HG03442 (cell line): Measurements from ENCODE around the gene MKX.

Experiments
- ATAC-seq: cut with Tn5 transposase; IDR thresholded peaks from one replicate; pipeline ENCODE4 v1.9.1; 2021; ENCODE audit warnings: mild to moderate bottlenecking, moderate library complexity; ENCODE audit not compliant: unreplicated experiment

MKX gene

DNA sequence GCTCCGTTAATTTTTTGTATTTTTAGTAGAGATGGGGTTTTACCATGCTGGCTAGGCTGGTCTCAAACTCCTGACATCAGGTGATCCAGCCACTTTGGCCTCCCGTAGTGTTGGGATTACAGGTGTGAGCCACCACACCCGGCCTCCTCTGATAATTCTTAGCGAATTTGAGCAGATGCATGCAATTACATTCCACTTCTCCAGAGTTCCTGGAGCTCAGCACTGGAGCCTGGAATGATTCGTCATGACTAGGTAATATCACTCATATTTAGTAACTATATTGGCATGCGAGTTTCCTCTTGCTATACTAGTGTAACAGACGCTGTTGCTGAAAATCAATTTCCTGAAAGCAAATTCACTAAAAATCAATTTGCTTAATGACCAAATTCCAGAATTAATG lies 86.8 kb downstream of the MKX start:
- ATAC-seq = no peak

GRCh38 chr10:27655296-27655695 lies 90.3 kb downstream of the MKX start:
- no peak for ATAC-seq

DNA sequence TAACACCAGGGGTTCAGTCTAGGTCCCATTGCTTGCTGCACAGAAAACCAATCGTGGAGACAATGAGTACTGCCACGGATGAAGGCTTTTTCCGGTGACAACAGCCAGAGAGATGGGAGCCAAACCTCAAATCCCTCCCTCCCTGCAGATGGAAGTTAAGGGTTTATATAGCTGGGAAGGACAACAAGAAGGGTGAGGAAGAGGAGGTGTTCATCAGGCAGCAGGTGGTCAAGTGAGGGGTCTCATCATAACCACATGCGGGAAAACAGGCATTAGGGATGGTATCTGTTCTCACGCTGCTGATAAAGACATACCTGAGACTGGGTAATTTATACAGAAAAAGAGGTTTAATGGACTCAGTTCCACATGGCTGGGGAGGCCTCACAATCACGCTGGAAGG lies 91.3 kb downstream of the MKX start:
- ATAC-seq = no peak

DNA sequence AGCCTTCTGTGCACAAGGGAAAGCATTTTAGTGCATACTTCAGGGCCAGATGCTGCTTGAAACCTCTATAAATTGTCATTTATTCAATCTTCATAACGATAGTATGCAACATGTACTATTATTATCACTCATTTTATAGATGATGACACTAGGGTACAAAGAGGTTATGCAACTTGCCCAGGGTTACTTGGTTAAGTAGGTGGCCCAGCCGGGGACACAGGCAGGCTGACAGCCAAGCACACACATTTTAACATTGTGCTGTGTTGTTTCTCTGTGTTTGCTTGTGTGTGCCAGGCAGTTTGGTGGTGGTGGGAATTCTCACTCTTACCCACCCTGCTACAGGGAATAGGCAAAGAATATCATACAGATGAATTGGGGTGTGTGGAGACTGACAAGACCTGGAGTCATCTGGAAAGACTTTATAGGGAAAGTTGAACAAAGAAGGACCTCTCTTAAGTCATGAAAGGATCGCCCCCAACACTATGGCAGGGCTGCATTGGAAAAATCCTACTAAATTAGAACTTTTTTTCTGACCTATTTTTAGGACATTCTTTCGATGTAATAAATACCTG lies 98.9 kb downstream of the MKX start:
- no peak for ATAC-seq

- no peak for ATAC-seq
Measured at GRCh38 chr10:27646194-27646593, 99.4 kb downstream of the MKX start.

- ATAC-seq = no peak
Measured at GRCh38 chr10:27644307-27644939, 101.2 kb downstream of the MKX start.

DNA sequence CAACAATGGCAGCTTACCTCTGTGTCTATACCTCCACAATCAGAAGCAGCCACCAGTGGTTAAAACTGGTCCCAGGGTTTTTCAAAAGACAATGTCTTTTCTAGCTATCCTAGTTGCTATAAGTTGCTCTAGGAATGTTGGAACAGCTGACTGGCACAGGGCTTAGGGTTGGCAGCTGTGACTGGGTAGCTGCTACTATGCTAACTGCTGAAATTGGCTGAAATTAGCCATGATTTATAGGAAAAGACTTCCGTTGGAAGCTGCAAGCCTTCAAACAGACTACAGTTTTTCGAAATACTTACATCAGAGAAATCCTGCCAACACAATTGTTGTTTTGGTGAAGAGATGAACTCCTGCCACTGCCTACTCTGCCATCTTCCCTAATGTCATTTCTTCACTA lies 102.3 kb downstream of the MKX start:
- no peak for ATAC-seq

GRCh38 chr10:27642023-27642589 lies 103.5 kb downstream of the MKX start:
- ATAC-seq = no peak

DNA sequence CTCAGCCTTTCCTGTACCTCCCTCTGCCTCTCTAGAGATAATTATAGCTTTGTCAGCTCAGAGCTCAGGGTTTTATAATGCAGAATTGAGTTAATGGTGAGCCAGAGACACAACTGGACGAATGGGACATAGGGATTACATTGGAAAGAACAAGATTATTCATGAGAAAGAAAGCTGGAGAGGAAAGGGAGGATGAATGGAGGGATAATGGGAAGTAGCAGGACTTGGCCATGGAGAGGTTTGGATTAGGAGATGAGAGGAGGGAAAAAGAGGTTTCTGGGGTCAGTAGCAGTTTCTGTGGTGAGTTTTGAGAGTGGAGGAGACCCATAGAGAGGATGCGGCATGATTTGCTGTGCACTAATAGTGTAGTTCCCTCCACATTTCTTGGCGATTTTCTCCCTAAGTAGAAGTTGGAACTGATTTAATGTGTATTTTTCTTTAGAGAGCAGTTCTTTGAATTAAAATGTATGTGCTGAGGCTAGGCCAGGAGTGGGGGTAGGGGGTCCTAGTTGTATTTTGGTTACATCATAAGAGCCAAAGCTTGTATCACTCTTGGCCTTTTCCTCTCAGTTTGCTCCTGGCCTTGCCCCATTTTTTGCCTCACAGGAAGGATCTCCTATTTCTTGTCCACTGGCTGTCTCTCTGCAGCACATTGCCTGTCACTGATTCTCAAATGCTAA lies 107.4 kb downstream of the MKX start:
- ATAC-seq = no peak

GRCh38 chr10:27637601-27638000 lies 108.0 kb downstream of the MKX start:
- no peak for ATAC-seq

GRCh38 chr10:27636816-27637215 lies 108.8 kb downstream of the MKX start:
- no peak for ATAC-seq

- ATAC-seq = no peak
Measured at GRCh38 chr10:27635699-27636270, 109.8 kb downstream of the MKX start.

GRCh38 chr10:27635290-27635689 lies 110.3 kb downstream of the MKX start:
- ATAC-seq = no peak

GRCh38 chr10:27628621-27629020 lies 117.0 kb downstream of the MKX start:
- no peak for ATAC-seq

DNA sequence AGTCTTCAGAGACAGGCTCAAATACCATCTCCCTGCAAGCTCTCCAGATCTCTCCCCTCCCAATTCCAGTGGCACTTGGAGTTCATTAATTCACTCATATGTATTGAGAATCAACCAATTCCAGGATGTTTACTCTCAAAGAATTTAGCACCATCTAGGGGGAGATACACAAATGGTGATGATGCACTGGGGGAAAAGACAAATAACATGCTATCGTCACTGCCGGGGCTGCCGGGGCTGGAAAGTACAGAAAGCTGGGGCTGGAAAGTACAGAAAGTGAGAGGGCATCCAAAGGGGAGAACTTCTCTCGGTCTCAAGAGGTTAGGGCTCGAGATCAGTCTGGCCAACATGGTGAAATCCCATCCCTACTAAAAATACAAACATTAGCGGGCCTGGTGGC lies 118.7 kb downstream of the MKX start:
- no peak for ATAC-seq

GRCh38 chr10:27625452-27626211 lies 120.0 kb downstream of the MKX start:
- no peak for ATAC-seq

GRCh38 chr10:27624941-27625340 lies 120.7 kb downstream of the MKX start:
- ATAC-seq = no peak
